Measurements from ENCODE around the gene SUN2. TPM values are rescaled to one million over a fixed set of nuclear protein-coding genes. Genes with fewer than 3 reads are reported as not detected.

The SUN2 gene
- polyA plus RNA-seq, 3 donors = 95.8 to 159 (median 97.8) TPM

DNA sequence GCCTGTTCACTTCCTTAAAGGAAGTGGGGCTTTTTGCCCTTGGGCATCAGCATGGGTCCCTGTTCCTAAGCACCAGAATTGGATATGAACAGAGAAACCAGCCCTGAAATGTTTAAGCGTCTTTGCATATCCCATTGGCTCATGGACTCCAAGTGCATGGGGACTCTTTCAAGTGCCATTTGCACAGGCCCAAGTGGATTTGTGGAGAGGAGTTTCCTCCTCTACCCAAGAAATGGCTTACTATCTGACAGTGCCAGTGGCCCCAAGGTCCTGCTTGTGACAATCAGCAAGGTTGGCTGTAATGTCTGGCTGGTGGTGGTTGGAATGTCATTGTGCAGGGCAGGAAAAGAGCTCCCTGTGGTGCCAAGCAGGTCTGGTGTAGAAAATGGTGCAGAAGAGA, 70.0 kb downstream of the SUN2 start:
- peaks cover 0 to 2% (median 0%) of the 10 kb centered on the region in 3 donors for H3K27me3 Mint-ChIP-seq (ENCODE audit: low read depth in 3 of 3)
- Histone ChIP-seq H3K9me3 (replicated peaks in 1 of 2; ENCODE audit: control insufficient read depth in 1 of 2, insufficient read depth in 1 of 2, low read length in 2 of 2) (no peaks in the 10 kb centered on the region), H3K27ac (ENCODE audit: low read depth in 1 of 2, low read length in 2 of 2) (no peak overlapping the region), H3K4me2 (replicated peaks; ENCODE audit: extremely low read depth, low read length, poor library complexity, severe bottlenecking) (no peak overlapping the region), H3K79me2 (ENCODE audit: insufficient read depth, low read length) (peaks cover 10% of the 10 kb centered on the region), H3K4me1 (ENCODE audit: control insufficient read depth in 1 of 2, insufficient read depth in 2 of 2, low read length in 2 of 2) (peaks cover 11 to 16% of the 10 kb centered on the region in 2 donors), H3K27me3 (ENCODE audit: control insufficient read depth in 2 of 2, insufficient read depth in 2 of 2, low read length in 2 of 2) (no peaks in the 10 kb centered on the region), H3K36me3 (replicated peaks in 1 of 2; ENCODE audit: control insufficient read depth in 1 of 2, insufficient read depth in 2 of 2, low read length in 2 of 2) (peaks cover 52 to 73% of the 10 kb centered on the region in 2 donors), H2AFZ (ENCODE audit: insufficient read depth, low read depth, low read length, poor library complexity, severe bottlenecking) (no peak overlapping the region), H3K4me3 (replicated peaks in 1 of 3; ENCODE audit: low read depth in 2 of 3, low read length in 3 of 3) (no peak overlapping the region), H3K9ac (ENCODE audit: insufficient read depth, low read length, poor library complexity, severe bottlenecking) (no peak overlapping the region), H4K20me1 (ENCODE audit: insufficient read depth, low read length) (no peaks in the 10 kb centered on the region)
- H3K4me1 Mint-ChIP-seq = peaks cover 12% of the 10 kb centered on the region
- H3K27ac Mint-ChIP-seq = no peak overlapping the region
- TF ChIP-seq CTCF (IDR thresholded peaks at IDR 0.05) = no peak
- H3K4me3 Mint-ChIP-seq = no peak overlapping the region
- no peaks in the 10 kb centered on the region for H3K9me3 Mint-ChIP-seq
- DNase-seq = no peak
- WGBS (ENCODE audit: insufficient coverage) = no CpG with 5 or more reads among the region's 1 CpG
- H3K36me3 Mint-ChIP-seq = peaks cover 60 to 71% of the 10 kb centered on the region in 2 donors
- intact Hi-C loops (cut with micrococcal nuclease) = no loop called here

GRCh38 chr22:38684895-38685294, 70.9 kb downstream of the SUN2 start:
- no peaks in the 10 kb centered on the region for H3K9me3 Mint-ChIP-seq
- Histone ChIP-seq H3K9ac (ENCODE audit: insufficient read depth, low read length, poor library complexity, severe bottlenecking) (no peak overlapping the region), H2AFZ (ENCODE audit: insufficient read depth, low read depth, low read length, poor library complexity, severe bottlenecking) (no peak overlapping the region), H3K27me3 (ENCODE audit: control insufficient read depth in 2 of 2, insufficient read depth in 2 of 2, low read length in 2 of 2) (no peaks in the 10 kb centered on the region), H3K4me1 (ENCODE audit: control insufficient read depth in 1 of 2, insufficient read depth in 2 of 2, low read length in 2 of 2) (peaks cover 11 to 16% of the 10 kb centered on the region in 2 donors), H3K9me3 (replicated peaks in 1 of 2; ENCODE audit: control insufficient read depth in 1 of 2, insufficient read depth in 1 of 2, low read length in 2 of 2) (no peaks in the 10 kb centered on the region), H3K36me3 (replicated peaks in 1 of 2; ENCODE audit: control insufficient read depth in 1 of 2, insufficient read depth in 2 of 2, low read length in 2 of 2) (peaks cover 52 to 68% of the 10 kb centered on the region in 2 donors), H3K4me3 (replicated peaks in 1 of 3; ENCODE audit: low read depth in 2 of 3, low read length in 3 of 3) (no peak overlapping the region), H3K4me2 (replicated peaks; ENCODE audit: extremely low read depth, low read length, poor library complexity, severe bottlenecking) (no peak overlapping the region), H3K27ac (ENCODE audit: low read depth in 1 of 2, low read length in 2 of 2) (no peak overlapping the region), H4K20me1 (ENCODE audit: insufficient read depth, low read length) (no peaks in the 10 kb centered on the region), H3K79me2 (ENCODE audit: insufficient read depth, low read length) (peaks cover 10% of the 10 kb centered on the region)
- no peak for TF ChIP-seq CTCF (IDR thresholded peaks at IDR 0.05)
- peaks cover 58 to 65% of the 10 kb centered on the region in 2 donors for H3K36me3 Mint-ChIP-seq
- H3K4me3 Mint-ChIP-seq = no peak overlapping the region
- DNase-seq = no peak
- peak overlapping the region in 2 of 7 donors; percentile 41 to 75 for H3K27ac Mint-ChIP-seq
- peaks cover 0 to 2% (median 0%) of the 10 kb centered on the region in 3 donors for H3K27me3 Mint-ChIP-seq (ENCODE audit: low read depth in 3 of 3)
- intact Hi-C loops (cut with micrococcal nuclease) = no loop called here
- peaks cover 12% of the 10 kb centered on the region for H3K4me1 Mint-ChIP-seq
- 100% methylated on average over 3 of the region's 9 CpGs for WGBS (ENCODE audit: insufficient coverage)

Small RNA genes lying within 50 kb of the gene (small RNA-seq; reads per million reads assigned to genes)
- not detected for gene AL021707.8 (ENCODE audit: insufficient read length, low read depth)

Other genes starting within 250 kb of the SUN2 start
- 100 to 1,000 TPM in 1 of 3 donors, 10 to 100 TPM in 2; 31.4 to 434 (median 36.3) TPM for gene DDX17, start 249.7 kb downstream of the SUN2 start, polyA plus RNA-seq
- not detected for gene DMC1, start 185.8 kb downstream of the SUN2 start, polyA plus RNA-seq
- gene FAM227A, start 99.6 kb downstream of the SUN2 start, polyA plus RNA-seq = not detected
- 1 to 10 TPM; 1.1 to 4.1 (median 1.7) TPM for gene CBY1, start 99.4 kb downstream of the SUN2 start, polyA plus RNA-seq
- 10 to 100 TPM; 31.9 to 71.4 (median 58.0) TPM for gene TOMM22, start 74.0 kb downstream of the SUN2 start, polyA plus RNA-seq
- gene JOSD1, start 55.1 kb downstream of the SUN2 start, polyA plus RNA-seq = 10 to 100 TPM in 1 of 3 donors, 1 to 10 TPM in 2; 7.1 to 83.5 (median 7.2) TPM
- 10 to 100 TPM in 2 of 3 donors, 1 to 10 TPM in 1; 6.7 to 41.4 (median 12.7) TPM for gene GTPBP1, start 50.1 kb downstream of the SUN2 start, polyA plus RNA-seq
- 1 to 10 TPM; 8.9 to 9.3 (median 9.0) TPM for gene DNAL4, start 38.1 kb upstream of the SUN2 start, polyA plus RNA-seq
- under 1 TPM in 1 of 3 donors, not detected in 2; 0.04 TPM for gene NPTXR, start 88.0 kb upstream of the SUN2 start, polyA plus RNA-seq
- gene CBX6, start 116.2 kb upstream of the SUN2 start, polyA plus RNA-seq = 10 to 100 TPM in 1 of 3 donors, 1 to 10 TPM in 2; 2.1 to 26.7 (median 5.0) TPM
- gene APOBEC3A, start 201.6 kb upstream of the SUN2 start, polyA plus RNA-seq = 100 to 1,000 TPM; 233 to 845 (median 247) TPM
- 10 to 100 TPM in 2 of 3 donors, under 1 TPM in 1; 0.40 to 48.2 (median 12.6) TPM for gene APOBEC3B, start 226.3 kb upstream of the SUN2 start, polyA plus RNA-seq